GM12801 (cell line): ENCODE results near the gene MYL10.

ENCODE experiments used
- TF ChIP-seq, protein P1 (sequence below): IDR thresholded peaks from one replicate; pipeline ENCODE4 v1.5.1; 2011; ENCODE audit warnings: control low read depth; ENCODE audit not compliant: insufficient read length; ENCODE audit errors: extremely low read depth

MYL10 gene

DNA sequence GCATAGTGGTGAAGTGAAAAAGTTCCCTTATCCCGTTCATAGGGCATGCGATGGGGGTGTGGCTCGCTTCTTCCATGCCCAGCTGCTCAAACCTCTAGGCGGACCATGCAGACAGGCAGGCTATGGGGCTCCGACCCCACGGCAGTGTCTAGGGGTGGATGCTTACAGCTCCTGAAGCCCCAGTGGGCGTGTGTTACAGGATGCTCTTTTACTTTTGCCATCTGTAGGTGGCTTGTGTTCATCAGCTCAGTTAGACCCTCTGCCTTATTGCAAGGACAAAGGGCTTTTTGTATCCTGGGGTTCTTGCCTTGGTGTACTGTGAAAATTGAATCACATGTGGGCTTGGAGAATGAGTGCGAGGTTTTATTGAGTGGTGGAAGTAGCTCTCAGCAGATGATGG lies at the start of gene MYL10:
Gene MYL10, minus strand, starts transcription at position 126 of the 400 bp plus-strand sequence. CDS start 178 bp downstream, outside the sequence.
- TF ChIP-seq, protein P1, sequence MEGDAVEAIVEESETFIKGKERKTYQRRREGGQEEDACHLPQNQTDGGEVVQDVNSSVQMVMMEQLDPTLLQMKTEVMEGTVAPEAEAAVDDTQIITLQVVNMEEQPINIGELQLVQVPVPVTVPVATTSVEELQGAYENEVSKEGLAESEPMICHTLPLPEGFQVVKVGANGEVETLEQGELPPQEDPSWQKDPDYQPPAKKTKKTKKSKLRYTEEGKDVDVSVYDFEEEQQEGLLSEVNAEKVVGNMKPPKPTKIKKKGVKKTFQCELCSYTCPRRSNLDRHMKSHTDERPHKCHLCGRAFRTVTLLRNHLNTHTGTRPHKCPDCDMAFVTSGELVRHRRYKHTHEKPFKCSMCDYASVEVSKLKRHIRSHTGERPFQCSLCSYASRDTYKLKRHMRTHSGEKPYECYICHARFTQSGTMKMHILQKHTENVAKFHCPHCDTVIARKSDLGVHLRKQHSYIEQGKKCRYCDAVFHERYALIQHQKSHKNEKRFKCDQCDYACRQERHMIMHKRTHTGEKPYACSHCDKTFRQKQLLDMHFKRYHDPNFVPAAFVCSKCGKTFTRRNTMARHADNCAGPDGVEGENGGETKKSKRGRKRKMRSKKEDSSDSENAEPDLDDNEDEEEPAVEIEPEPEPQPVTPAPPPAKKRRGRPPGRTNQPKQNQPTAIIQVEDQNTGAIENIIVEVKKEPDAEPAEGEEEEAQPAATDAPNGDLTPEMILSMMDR: no peak

DNA sequence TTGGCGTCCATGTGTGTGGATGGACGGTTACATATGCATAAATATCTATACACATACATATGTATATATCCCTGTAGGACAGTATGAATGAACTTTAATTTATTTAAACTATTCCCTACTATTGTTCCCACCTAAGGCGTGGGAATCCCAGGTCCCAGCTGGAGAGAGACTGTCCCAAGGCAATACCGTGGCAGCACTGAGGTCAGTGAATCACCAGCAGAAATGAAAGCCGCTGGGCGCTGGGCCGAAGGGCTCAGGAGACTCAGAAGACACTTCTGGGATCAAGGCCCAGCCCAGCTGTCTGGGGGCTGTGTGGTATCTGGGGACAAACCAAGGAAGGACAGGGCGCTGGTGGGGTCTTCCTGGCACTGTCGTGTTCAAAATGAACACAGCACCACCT lies 49.6 kb upstream of the MYL10 start:
- TF ChIP-seq, protein P1: no peak

DNA sequence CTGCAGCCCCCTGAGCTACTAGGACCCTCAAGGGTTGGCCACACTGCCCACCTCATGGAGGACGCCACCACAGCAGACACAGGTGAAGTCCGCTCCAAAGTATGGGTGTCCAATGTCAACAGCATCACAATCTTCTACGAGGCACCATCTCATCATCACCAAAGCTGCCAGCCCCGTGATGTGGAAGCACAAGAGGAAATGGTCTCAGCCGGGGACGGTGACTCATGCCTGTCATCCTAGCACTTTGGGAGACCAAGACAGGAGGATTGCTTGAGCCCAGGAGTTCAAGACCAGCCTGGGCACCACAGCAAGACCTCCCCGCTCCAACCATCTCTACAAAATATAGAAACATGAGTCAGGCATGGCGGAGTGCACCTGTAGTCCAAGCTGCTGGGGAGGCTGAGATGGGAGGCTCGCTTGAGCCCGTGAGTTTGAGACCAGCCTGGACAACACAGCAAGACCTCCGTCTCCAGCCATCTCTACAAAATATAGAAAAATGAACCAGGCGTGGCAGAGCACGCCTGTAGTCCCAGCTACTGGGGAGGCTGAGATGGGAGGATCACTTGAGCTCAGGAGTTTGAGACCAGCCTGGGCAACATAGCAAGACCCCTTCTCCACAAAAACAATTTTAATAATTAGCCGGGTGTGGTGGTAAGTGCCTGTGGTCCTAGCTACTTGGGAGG lies 48.8 kb upstream of the MYL10 start:
- TF ChIP-seq, protein P1: no peak

DNA sequence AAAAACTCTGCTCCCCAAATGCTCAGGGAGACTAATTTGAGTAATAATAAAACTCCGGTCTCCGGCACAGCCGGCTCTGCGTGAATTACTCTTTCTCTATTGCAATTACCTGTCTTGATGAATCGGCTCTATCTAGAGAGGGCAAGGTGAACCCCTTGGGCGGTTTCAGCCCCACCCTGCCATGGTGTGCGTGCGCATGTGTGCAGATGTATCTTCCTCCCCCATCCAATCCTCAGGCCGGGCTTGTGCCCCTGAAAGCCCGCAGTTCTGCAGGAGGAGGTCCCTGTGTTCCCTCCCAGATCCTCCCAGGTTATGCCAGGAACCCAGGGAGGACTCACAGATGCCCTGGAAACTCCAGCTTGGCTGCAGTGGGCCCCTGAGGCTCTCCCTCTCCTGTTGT lies 48.3 kb upstream of the MYL10 start:
- TF ChIP-seq, protein P1: no peak

DNA sequence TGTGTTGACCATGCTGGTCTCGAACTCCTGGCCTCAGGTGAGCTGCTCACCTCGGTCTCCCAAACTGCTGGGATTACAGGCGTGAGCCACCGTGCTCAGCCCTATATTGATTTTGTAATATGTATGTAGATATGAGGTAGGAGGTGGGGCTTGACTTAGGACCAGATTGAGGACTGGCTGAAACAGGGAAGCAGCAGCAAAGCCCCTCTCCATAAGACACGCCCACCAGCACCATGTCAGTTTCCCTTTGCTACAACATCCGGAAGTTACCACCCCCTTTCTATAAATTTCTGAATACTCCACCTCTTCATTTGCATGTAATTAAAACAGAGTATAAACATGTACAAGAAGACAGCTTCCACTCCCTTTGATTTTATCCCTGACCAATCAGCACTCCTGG lies 47.9 kb upstream of the MYL10 start:
- TF ChIP-seq, protein P1: no peak

DNA sequence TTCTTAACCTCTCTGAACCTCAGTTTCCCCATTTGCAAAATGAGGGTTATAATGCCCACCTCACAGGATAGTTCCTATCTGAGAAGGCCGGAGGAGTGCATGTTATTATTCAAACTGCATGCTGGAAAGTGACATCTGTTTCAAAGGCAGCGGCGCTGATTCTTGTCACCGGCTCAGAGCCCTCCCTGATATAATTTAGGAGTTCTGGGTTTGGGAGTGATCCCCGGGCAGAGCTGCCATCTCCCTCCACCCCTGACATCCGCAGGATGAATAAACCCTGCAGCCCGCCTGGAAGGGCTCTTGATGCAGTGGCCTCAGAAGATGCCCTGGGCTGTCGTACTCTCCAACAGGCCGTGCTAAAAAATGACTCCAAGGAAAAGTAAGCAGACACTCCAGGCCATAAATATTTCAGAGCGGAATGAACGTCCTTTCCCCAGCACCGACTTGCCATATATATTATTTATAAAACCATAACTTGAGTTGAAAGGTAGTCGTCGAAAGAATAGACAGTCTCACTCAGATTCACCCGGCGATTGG lies 47.0 kb upstream of the MYL10 start:
- TF ChIP-seq, protein P1: no peak

DNA sequence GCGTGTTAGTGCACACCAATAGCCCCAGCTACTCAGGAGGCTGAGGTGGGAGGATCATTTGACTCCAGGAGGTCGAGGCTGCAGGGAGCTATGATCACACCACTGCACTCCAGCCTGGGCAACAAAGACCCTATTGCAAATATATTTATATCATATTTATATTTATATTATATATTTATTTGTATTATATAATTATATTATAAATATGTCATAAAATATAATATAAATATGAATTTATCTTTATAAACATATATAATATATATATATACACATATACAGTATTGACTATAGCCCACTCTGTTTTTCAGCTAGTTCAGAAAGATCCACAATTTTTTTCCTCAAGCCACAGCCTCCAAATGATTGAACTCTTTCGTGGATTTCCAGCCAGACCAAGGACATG lies 45.3 kb upstream of the MYL10 start:
- TF ChIP-seq, protein P1: no peak
